Omental fat pad (tissue), 4 donors: ENCODE results near the gene SF3B1. TPM values are rescaled to one million over a fixed set of nuclear protein-coding genes. Genes with fewer than 3 reads are reported as not detected.
"Not testable (repeated sequence)": the region's sequence is repeated elsewhere in the genome, so short reads cannot be mapped to it uniquely, and the experiment has no call there.

Source experiments
- ATAC-seq: fragments of 150-250 bp; one replicate; pipeline ENCODE4 v1.9.1; 2016; ENCODE audit warnings: mild to moderate bottlenecking, moderate library complexity; ENCODE audit not compliant: low FRiP score
- DNase-seq: peaks from one replicate; pipeline ENCODE4 v3.0.0-alpha.2; 2019; ENCODE audit warnings: low spot score
- CTCF ChIP-seq, 3 donors: fragments of 450-650 bp; IDR thresholded peaks; one replicate each; pipeline ENCODE4 v1.5.1; 2016 to 2017; ENCODE audit warnings: antibody characterized with exemption in 3 of 3, mild to moderate bottlenecking in 3 of 3, moderate library complexity in 2 of 3
- total RNA-seq, 4 donors: library from RNA; depleted of rRNA; stranded (reverse); fragments of >200 nt; gene quantifications; one replicate each; pipeline ENCODE4 v1.1.0, GENCODE V29; 2016

The SF3B1 gene
- total RNA-seq, 4 donors from 2014 or later = 257 to 444 (median 292) TPM

DNA sequence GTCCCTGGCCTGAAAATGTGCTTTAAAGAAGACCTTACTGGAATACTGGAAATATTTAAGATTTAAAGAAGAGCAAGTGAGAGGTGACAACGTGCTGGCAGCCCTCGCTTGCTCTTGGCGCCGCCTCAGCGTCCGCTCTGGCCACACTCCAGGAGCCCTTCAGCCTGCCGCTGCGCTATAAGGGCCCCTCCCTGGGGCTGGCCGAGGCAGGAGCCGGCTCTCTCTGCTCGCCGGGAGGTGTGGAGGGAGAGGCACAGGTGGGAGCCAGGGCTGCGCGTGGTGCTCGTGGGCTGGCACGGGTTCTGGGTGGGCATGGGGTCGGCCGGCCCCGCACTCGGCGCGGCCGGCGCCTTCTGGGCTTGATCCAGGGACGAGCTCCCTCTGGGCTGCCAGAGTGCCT, 15.6 kb upstream of the SF3B1 start:
- DNase-seq = no peak
- no peak for TF ChIP-seq CTCF (IDR thresholded peaks at IDR 0.05)
- ATAC-seq = no peak

DNA sequence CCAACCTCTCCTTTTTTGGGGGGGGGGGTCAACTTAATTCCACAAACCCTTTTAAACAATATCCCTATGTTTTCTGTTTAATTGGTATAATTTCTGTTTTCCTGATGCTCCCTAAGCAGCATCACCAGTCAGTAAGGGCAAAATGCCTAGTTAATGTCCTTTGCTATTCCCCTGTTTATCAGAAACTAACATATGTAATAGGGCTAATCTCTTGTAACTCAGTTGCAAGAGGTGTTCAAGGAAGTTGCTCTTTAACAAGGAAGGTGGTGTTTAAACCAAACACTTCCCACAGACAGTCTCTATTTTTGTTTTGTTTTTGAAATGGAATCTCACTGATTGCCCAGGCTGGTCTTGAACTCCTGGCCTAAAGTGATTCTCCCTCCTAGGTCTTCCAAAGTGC, 12.0 kb upstream of the SF3B1 start:
- ATAC-seq = no peak
- TF ChIP-seq CTCF (IDR thresholded peaks at IDR 0.05) = no peak
- DNase-seq = no peak

GRCh38 chr2:197445746-197446145, 10.9 kb upstream of the SF3B1 start:
- TF ChIP-seq CTCF (IDR thresholded peaks at IDR 0.05) = no peak
- DNase-seq = no peak
- ATAC-seq = no peak

GRCh38 chr2:197442857-197443256, 8.0 kb upstream of the SF3B1 start:
- TF ChIP-seq CTCF (IDR thresholded peaks at IDR 0.05) = no peak
- ATAC-seq (no peak), DNase-seq (no peak)

- ATAC-seq (no peak), DNase-seq (no peak)
- no peak for TF ChIP-seq CTCF (IDR thresholded peaks at IDR 0.05)
Observed at GRCh38 chr2:197437380-197437779, 2.6 kb upstream of the SF3B1 start.

DNA sequence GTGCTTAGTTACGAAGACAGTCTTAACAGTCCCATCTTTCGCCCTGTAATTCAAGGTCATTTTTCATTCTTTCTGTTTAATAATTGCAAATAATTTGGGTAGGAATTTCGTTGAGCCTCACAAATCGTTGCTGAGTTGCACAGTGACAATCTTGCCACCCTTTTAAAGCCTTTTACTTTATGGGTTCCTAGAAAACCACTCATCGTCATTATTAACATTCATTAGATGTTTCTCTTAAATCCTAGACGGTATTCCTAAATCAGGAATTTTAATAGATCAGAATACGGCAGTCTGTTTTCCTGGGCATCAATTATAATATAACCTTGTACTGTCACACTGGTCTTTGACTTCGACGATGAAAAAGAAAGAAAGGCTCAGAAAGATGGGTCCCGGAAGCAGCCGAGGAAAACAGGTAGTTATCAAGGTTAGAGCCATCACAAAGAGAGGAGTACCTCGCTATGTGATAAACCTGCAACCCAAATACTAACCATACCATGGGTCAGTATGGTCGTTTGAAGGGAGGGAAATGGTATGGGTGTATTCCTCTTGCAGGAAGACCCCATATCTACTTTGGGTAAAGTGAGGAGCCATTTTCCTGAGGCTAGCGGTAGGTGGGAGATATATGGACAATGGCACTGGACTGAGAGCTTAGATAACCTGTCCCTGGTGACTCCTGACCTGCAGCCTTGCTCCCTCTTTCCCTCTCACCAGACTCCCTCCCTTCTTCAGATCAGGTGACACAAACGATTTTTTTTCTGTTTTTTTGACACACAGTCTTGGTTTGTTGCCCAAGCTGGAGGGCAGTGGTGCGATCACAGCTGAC, 981 bp upstream of the SF3B1 start:
- DNase-seq (no peak), ATAC-seq (no peak)
- no peak for TF ChIP-seq CTCF (IDR thresholded peaks at IDR 0.05)

- TF ChIP-seq CTCF (IDR thresholded peaks at IDR 0.05) = no peak
- no peak for DNase-seq
- ATAC-seq = no peak
Observed at GRCh38 chr2:197433780-197434438, 919 bp downstream of the SF3B1 start.

- not testable (repeated sequence) for DNase-seq, ATAC-seq
Observed at GRCh38 chr2:197432527-197432926, 2.3 kb downstream of the SF3B1 start.
